Muscle layer of duodenum (tissue), 2 donors: ENCODE data around the gene PARVA.

ENCODE experiments used
- H3K27ac ChIP-seq: one replicate; pipeline ENCODE4 v1.7.0; 2013; ENCODE audit warnings: mild to moderate bottlenecking, low read length
- H3K27me3 ChIP-seq: one replicate; pipeline ENCODE4 v1.7.0; 2013; ENCODE audit warnings: low read depth, mild to moderate bottlenecking, control low read depth, low read length
- H3K36me3 ChIP-seq, 2 donors: one replicate each; pipeline ENCODE4 v1.7.0; 2013; ENCODE audit warnings: low read length in 2 of 2, control low read depth in 1 of 2, mild to moderate bottlenecking in 1 of 2; ENCODE audit not compliant: insufficient read depth in 2 of 2, control insufficient read depth in 1 of 2
- H3K4me1 ChIP-seq, 2 donors: one replicate each; pipeline ENCODE4 v1.7.0; 2013; ENCODE audit warnings: low read length in 2 of 2, mild to moderate bottlenecking in 2 of 2, control low read depth in 1 of 2, moderate library complexity in 1 of 2; ENCODE audit not compliant: insufficient read depth in 2 of 2, control insufficient read depth in 1 of 2
- H3K4me3 ChIP-seq, 2 donors: one replicate each; pipeline ENCODE4 v1.7.0; 2013; ENCODE audit warnings: low read length in 2 of 2, low read depth in 1 of 2, mild to moderate bottlenecking in 1 of 2
- H3K9me3 ChIP-seq, 2 donors: one replicate each; pipeline ENCODE4 v1.7.0; 2013; ENCODE audit warnings: low read length in 2 of 2, control low read depth in 1 of 2, mild to moderate bottlenecking in 1 of 2; ENCODE audit not compliant: control insufficient read depth in 1 of 2
- donor health status: healthy.

Gene PARVA

GRCh38 chr11:12408156-12408770 is 30.9 kb downstream of the PARVA start:
- H3K27me3 ChIP-seq, result no peaks in the 10 kb centered on the region
- peak overlapping the region; percentile 93 for H3K27ac ChIP-seq
- H3K36me3 ChIP-seq, result no peaks in the 10 kb centered on the region
- H3K4me1 ChIP-seq, result peaks cover 12 to 46% of the 10 kb centered on the region in 2 donors
- H3K4me3 ChIP-seq, result no peak overlapping the region
- H3K9me3 ChIP-seq, result no peaks in the 10 kb centered on the region

GRCh38 chr11:12409621-12410005 is 32.2 kb downstream of the PARVA start:
- peak overlapping the region; percentile 15 to 28 for H3K4me3 ChIP-seq
- no peaks in the 10 kb centered on the region for H3K36me3 ChIP-seq
- H3K27ac ChIP-seq, result peak overlapping the region; percentile 93
- peaks cover 6 to 46% of the 10 kb centered on the region in 2 donors for H3K4me1 ChIP-seq
- no peaks in the 10 kb centered on the region for H3K27me3 ChIP-seq
- no peaks in the 10 kb centered on the region for H3K9me3 ChIP-seq

- H3K9me3 ChIP-seq, result no peaks in the 10 kb centered on the region
- peak overlapping the region; percentile 15 to 28 for H3K4me3 ChIP-seq
- peaks cover 6 to 44% of the 10 kb centered on the region in 2 donors for H3K4me1 ChIP-seq
- H3K27me3 ChIP-seq, result no peaks in the 10 kb centered on the region
- peak overlapping the region; percentile 93 for H3K27ac ChIP-seq
- no peaks in the 10 kb centered on the region for H3K36me3 ChIP-seq
Observed at GRCh38 chr11:12410006-12410728, 32.8 kb downstream of the PARVA start.

- H3K27ac ChIP-seq, result peak overlapping the region; percentile 93
- H3K36me3 ChIP-seq, result no peaks in the 10 kb centered on the region
- peaks cover 6 to 44% of the 10 kb centered on the region in 2 donors for H3K4me1 ChIP-seq
- no peaks in the 10 kb centered on the region for H3K9me3 ChIP-seq
- peak overlapping the region in 1 of 2 donors; percentile 36 for H3K4me3 ChIP-seq
- no peaks in the 10 kb centered on the region for H3K27me3 ChIP-seq
Observed at GRCh38 chr11:12411393-12411792, 34.0 kb downstream of the PARVA start.

- peaks cover 6 to 44% of the 10 kb centered on the region in 2 donors for H3K4me1 ChIP-seq
- no peaks in the 10 kb centered on the region for H3K36me3 ChIP-seq
- H3K4me3 ChIP-seq, result peak overlapping the region in 1 of 2 donors; percentile 36
- no peaks in the 10 kb centered on the region for H3K9me3 ChIP-seq
- no peaks in the 10 kb centered on the region for H3K27me3 ChIP-seq
- H3K27ac ChIP-seq, result peak overlapping the region; percentile 93
Observed at GRCh38 chr11:12411806-12412727, 34.7 kb downstream of the PARVA start.

- Histone ChIP-seq H3K36me3 (no peaks in the 10 kb centered on the region), H3K4me3 (peak overlapping the region in 1 of 2 donors; percentile 6), H3K4me1 (peaks cover 3 to 52% of the 10 kb centered on the region in 2 donors), H3K9me3 (no peaks in the 10 kb centered on the region), H3K27me3 (no peaks in the 10 kb centered on the region), H3K27ac (peak overlapping the region; percentile 93)
Observed at GRCh38 chr11:12413141-12414052, 36.0 kb downstream of the PARVA start.

- peaks cover 3 to 46% of the 10 kb centered on the region in 2 donors for H3K4me1 ChIP-seq
- no peaks in the 10 kb centered on the region for H3K36me3 ChIP-seq
- H3K27me3 ChIP-seq, result no peaks in the 10 kb centered on the region
- H3K4me3 ChIP-seq, result no peak overlapping the region
- no peaks in the 10 kb centered on the region for H3K9me3 ChIP-seq
- peak overlapping the region; percentile 93 for H3K27ac ChIP-seq
Observed at GRCh38 chr11:12414611-12415010, 37.2 kb downstream of the PARVA start.

GRCh38 chr11:12415342-12415966 is 38.1 kb downstream of the PARVA start:
- no peaks in the 10 kb centered on the region for H3K36me3 ChIP-seq
- no peak overlapping the region for H3K4me3 ChIP-seq
- H3K27me3 ChIP-seq, result no peaks in the 10 kb centered on the region
- H3K9me3 ChIP-seq, result no peaks in the 10 kb centered on the region
- H3K4me1 ChIP-seq, result peaks cover 3 to 40% of the 10 kb centered on the region in 2 donors
- H3K27ac ChIP-seq, result peak overlapping the region; percentile 93

GRCh38 chr11:12416552-12416951 is 39.2 kb downstream of the PARVA start:
- Histone ChIP-seq H3K9me3 (no peaks in the 10 kb centered on the region), H3K27ac (peak overlapping the region; percentile 93), H3K4me1 (peaks cover 3 to 34% of the 10 kb centered on the region in 2 donors), H3K27me3 (no peaks in the 10 kb centered on the region), H3K4me3 (no peak overlapping the region), H3K36me3 (no peaks in the 10 kb centered on the region)
